HL-60 (cell line): Measurements from ENCODE around the gene TEFM.

ENCODE experiments used
- DNase-seq, 2 experiments: peaks; one replicate each; pipeline ENCODE4 v3.0.0-alpha.2; 2010 to 2020; ENCODE audit warnings: low read depth in 1 of 2, low spot score in 1 of 2
- H3K27ac ChIP-seq: fragments of 250-450 bp; sonication (Bioruptor Pico); replicated peaks from 2 replicates; pipeline ENCODE4 v1.5.1; 2020; ENCODE audit warnings: mild to moderate bottlenecking, moderate library complexity
- H3K27me3 ChIP-seq: fragments of 250-450 bp; sonication (Bioruptor Pico); 2 replicates; pipeline ENCODE4 v1.5.1; 2021; ENCODE audit warnings: mild to moderate bottlenecking, moderate library complexity; ENCODE audit not compliant: insufficient read depth, poor library complexity, severe bottlenecking
- H3K4me3 ChIP-seq: replicated peaks from 2 replicates; pipeline ENCODE4 v1.5.1; 2011; ENCODE audit warnings: mild to moderate bottlenecking, control low read depth, low read length; ENCODE audit not compliant: insufficient read depth
- GABPA ChIP-seq: IDR thresholded peaks from 2 replicates; pipeline ENCODE4 v1.6.1; 2012; ENCODE audit warnings: low read depth
- POLR2AphosphoS5 ChIP-seq: IDR thresholded peaks from 2 replicates; pipeline ENCODE4 v1.6.1; 2012; ENCODE audit warnings: low read depth
- SPI1 ChIP-seq: IDR thresholded peaks from 2 replicates; pipeline ENCODE4 v1.6.1; 2012; ENCODE audit warnings: low read depth, mild to moderate bottlenecking, borderline replicate concordance
- TF ChIP-seq, protein P1 (sequence below): IDR thresholded peaks from one replicate; pipeline ENCODE4 v1.5.1; 2011; ENCODE audit warnings: low read length, control low read depth, inconsistent platforms; ENCODE audit not compliant: insufficient read depth
- TF ChIP-seq, protein P2 (sequence below): IDR thresholded peaks from 2 replicates; pipeline ENCODE4 v1.6.1; 2012; ENCODE audit warnings: low read depth; ENCODE audit not compliant: insufficient replicate concordance

TEFM gene

DNA sequence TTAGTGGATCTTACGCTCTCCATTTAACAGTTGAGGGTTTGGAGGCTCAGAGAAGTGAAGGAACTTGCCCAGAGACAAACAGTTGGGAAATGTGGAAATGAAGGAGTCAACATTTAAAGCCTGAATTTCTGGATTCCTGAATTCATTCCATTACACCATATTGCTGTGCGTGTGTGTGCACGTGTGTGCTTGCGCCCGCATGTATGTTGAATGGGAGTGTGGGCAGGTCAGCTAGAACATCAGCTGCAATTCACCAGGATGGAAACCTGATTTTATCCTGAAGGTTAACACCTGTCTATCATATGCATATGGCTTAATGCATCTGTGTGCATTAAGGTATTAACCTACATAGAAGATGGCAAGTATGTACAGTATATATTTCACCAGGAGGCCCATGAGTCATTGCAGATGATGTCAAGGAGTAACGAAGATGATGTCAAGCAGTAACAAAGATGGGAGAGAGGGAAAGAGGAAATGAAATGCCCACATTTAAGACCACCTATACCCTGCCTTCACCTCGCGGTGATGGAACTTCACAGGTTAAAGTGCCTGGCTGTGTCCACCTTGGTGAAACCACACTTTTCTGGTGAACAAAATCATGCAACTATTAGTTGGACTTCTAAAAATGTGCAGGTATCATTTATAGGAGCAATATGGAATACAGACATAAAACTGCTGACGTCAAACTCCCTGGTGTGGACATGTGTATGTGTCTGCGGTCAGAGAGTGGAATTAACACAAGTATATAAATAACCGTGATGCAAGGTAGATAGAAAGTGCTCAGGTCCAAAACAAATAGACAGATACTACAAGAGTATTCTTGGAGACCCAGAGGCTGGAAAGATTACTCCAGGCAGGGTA is 14.9 kb upstream of the TEFM start:
- H3K27ac ChIP-seq = no peak overlapping the region
- H3K27me3 ChIP-seq = peaks cover 16% of the 10 kb centered on the region
- no peak overlapping the region for H3K4me3 ChIP-seq
- TF ChIP-seq POLR2AphosphoS5 (no peak), GABPA (no peak), SPI1 (no peak)
- TF ChIP-seq, protein P1, sequence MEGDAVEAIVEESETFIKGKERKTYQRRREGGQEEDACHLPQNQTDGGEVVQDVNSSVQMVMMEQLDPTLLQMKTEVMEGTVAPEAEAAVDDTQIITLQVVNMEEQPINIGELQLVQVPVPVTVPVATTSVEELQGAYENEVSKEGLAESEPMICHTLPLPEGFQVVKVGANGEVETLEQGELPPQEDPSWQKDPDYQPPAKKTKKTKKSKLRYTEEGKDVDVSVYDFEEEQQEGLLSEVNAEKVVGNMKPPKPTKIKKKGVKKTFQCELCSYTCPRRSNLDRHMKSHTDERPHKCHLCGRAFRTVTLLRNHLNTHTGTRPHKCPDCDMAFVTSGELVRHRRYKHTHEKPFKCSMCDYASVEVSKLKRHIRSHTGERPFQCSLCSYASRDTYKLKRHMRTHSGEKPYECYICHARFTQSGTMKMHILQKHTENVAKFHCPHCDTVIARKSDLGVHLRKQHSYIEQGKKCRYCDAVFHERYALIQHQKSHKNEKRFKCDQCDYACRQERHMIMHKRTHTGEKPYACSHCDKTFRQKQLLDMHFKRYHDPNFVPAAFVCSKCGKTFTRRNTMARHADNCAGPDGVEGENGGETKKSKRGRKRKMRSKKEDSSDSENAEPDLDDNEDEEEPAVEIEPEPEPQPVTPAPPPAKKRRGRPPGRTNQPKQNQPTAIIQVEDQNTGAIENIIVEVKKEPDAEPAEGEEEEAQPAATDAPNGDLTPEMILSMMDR = no peak
- no peak for DNase-seq

- Histone ChIP-seq H3K27me3 (peaks cover 16% of the 10 kb centered on the region), H3K27ac (no peak overlapping the region), H3K4me3 (no peak overlapping the region)
- TF ChIP-seq SPI1 (no peak), POLR2AphosphoS5 (no peak), GABPA (no peak)
- TF ChIP-seq, protein P2, sequence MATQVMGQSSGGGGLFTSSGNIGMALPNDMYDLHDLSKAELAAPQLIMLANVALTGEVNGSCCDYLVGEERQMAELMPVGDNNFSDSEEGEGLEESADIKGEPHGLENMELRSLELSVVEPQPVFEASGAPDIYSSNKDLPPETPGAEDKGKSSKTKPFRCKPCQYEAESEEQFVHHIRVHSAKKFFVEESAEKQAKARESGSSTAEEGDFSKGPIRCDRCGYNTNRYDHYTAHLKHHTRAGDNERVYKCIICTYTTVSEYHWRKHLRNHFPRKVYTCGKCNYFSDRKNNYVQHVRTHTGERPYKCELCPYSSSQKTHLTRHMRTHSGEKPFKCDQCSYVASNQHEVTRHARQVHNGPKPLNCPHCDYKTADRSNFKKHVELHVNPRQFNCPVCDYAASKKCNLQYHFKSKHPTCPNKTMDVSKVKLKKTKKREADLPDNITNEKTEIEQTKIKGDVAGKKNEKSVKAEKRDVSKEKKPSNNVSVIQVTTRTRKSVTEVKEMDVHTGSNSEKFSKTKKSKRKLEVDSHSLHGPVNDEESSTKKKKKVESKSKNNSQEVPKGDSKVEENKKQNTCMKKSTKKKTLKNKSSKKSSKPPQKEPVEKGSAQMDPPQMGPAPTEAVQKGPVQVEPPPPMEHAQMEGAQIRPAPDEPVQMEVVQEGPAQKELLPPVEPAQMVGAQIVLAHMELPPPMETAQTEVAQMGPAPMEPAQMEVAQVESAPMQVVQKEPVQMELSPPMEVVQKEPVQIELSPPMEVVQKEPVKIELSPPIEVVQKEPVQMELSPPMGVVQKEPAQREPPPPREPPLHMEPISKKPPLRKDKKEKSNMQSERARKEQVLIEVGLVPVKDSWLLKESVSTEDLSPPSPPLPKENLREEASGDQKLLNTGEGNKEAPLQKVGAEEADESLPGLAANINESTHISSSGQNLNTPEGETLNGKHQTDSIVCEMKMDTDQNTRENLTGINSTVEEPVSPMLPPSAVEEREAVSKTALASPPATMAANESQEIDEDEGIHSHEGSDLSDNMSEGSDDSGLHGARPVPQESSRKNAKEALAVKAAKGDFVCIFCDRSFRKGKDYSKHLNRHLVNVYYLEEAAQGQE = no peak
- TF ChIP-seq, protein P1 = no peak
- DNase-seq = no peak
Measured at GRCh38 chr17:30920282-30920681, 14.2 kb upstream of the TEFM start.

- DNase-seq = no peak
- Histone ChIP-seq H3K4me3 (no peak overlapping the region), H3K27me3 (no peaks in the 10 kb centered on the region), H3K27ac (no peak overlapping the region)
- TF ChIP-seq, protein P2 = no peak
- no peak for TF ChIP-seq SPI1
- TF ChIP-seq POLR2AphosphoS5 = no peak
- TF ChIP-seq, protein P1 = no peak
- no peak for TF ChIP-seq GABPA
Measured at GRCh38 chr17:30917050-30917449, 11.0 kb upstream of the TEFM start.
